Measurements from ENCODE around the gene GPR50. TPM values are rescaled to one million over a fixed set of nuclear protein-coding genes. Genes with fewer than 3 reads are reported as not detected.

GPR50 gene
- total and polyA plus RNA-seq, 2 donors (not counting 1 experiment from before 2014, with no cell fraction given), result not detected

DNA sequence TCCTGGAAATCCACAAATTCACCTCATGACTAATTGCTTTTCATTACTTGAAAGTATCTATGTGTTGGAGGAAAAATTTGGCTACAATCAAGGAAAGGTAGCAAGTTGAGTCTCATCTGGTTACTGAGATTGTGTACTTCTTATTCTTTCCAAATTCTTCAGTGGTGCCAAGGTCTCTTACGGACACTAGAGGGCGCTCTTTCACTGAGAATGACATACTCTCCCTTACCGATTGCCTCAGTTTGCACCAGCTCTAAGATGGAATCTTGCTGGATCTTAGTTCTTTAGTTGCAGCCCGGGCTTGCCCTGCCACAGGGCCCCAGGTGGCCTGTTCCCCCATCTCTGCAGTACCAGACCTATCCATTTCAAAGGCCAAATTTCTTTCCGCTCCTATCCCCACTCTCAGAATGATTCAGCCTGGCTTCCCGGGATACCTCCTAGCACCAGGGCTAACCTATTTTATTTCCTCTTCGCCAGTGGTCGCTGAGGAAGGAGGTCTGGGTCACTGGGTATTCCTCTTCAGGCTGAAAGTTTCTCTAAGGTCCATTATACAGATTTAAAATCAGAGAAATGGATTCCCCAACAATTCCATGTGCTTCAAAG is 24.6 kb upstream of the GPR50 start:
- DNase-seq, result peak; percentile 54
- H3K27me3 ChIP-seq (replicated peaks in 1 of 4; ENCODE audit: control extremely low read depth in 1 of 4, control insufficient read depth in 3 of 4, insufficient read depth in 4 of 4, low read length in 3 of 4), result no peaks in the 10 kb centered on the region
- H3K79me2 ChIP-seq (ENCODE audit: control insufficient read depth, insufficient read depth, low read length), result no peaks in the 10 kb centered on the region
- Mint-ChIP-seq H3K9me3 (ENCODE audit: insufficient read depth) (no peaks in the 10 kb centered on the region), H3K27me3 (peaks cover 4% of the 10 kb centered on the region), H3K4me3 (no peak overlapping the region), H3K4me1 (no peaks in the 10 kb centered on the region), H3K27ac (no peak overlapping the region)
- no peak overlapping the region for H2AFZ ChIP-seq (ENCODE audit: insufficient read depth, low read depth, low read length, poor library complexity, severe bottlenecking)
- no peak overlapping the region for H3K27ac ChIP-seq (ENCODE audit: low read length in 2 of 2)
- H3K4me2 ChIP-seq (replicated peaks; ENCODE audit: low read depth, low read length, poor library complexity, severe bottlenecking), result no peak overlapping the region
- ChIA-PET POLR2A (no interaction called here), CTCF (interaction anchor here (0.8 to 2.4 kb wide), 5 partner anchors 9 to 1774 kb away, joined by 3 to 9 read pairs (median 4); no protein-coding TSS in a partner anchor)
- no peaks in the 10 kb centered on the region for H3K9me3 ChIP-seq (ENCODE audit: control extremely low read depth in 1 of 3, control insufficient read depth in 2 of 3, insufficient read depth in 1 of 3, low read length in 2 of 3)
- peak; percentile 65 for TF ChIP-seq CTCF (IDR thresholded peaks at IDR 0.05)
- no peak for TF ChIP-seq EZH2 (IDR thresholded peaks at IDR 0.05; ENCODE audit: borderline replicate concordance, insufficient read depth, low read depth, low read length, poor library complexity, severe bottlenecking)
- H3K4me1 ChIP-seq (ENCODE audit: control insufficient read depth in 2 of 2, insufficient read depth in 2 of 2, low read length in 2 of 2), result no peaks in the 10 kb centered on the region
- intact Hi-C loops (cut with micrococcal nuclease), result loop anchor here (5.0 kb wide), 1 partner anchor 1666 kb away; no protein-coding TSS in a partner anchor
- no peak overlapping the region for H3K9ac ChIP-seq (ENCODE audit: low read length)
- WGBS (ENCODE audit: insufficient coverage), result 0% methylated on average over 3 of the region's 8 CpGs
- ATAC-seq (ENCODE audit: low read depth), result no peak
- no peaks in the 10 kb centered on the region for H4K20me1 ChIP-seq (ENCODE audit: control insufficient read depth, insufficient read depth, low read length, poor library complexity, severe bottlenecking)
- H3K36me3 ChIP-seq (replicated peaks in 1 of 2; ENCODE audit: control extremely low read depth in 1 of 2, control insufficient read depth in 1 of 2, extremely low read depth in 1 of 2, insufficient read depth in 2 of 2, low read length in 1 of 2), result no peaks in the 10 kb centered on the region
- H3K4me3 ChIP-seq (ENCODE audit: control extremely low read depth in 1 of 5, extremely low read depth in 1 of 5, insufficient read depth in 1 of 5, low read depth in 2 of 5, low read length in 4 of 5), result no peak overlapping the region

DNA sequence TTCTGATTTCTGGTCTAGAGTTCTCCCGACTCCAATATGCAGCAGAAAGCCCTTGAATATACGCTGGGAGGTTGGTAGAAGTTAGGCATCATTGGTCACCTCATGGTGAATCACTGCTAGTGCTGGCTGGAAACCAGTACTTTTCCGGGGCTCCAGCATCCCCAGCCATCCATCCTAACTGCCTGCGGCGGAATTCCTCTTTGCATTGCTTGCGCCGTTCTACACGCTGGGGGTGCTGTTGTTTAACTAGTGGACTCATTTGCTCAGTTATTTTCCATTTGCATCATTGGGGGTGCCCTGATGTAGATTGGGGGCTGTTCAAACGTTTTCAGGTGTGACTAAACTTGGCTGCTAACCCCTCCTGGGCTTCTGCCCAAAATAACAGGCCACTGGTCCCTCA is 23.3 kb upstream of the GPR50 start:
- Mint-ChIP-seq H3K4me1 (no peaks in the 10 kb centered on the region), H3K9me3 (ENCODE audit: insufficient read depth) (no peaks in the 10 kb centered on the region), H3K4me3 (no peak overlapping the region), H3K27ac (no peak overlapping the region), H3K27me3 (no peaks in the 10 kb centered on the region)
- DNase-seq (no peak), ATAC-seq (ENCODE audit: low read depth) (no peak)
- no peak overlapping the region for H2AFZ ChIP-seq (ENCODE audit: insufficient read depth, low read depth, low read length, poor library complexity, severe bottlenecking)
- TF ChIP-seq EZH2 (IDR thresholded peaks at IDR 0.05; ENCODE audit: borderline replicate concordance, insufficient read depth, low read depth, low read length, poor library complexity, severe bottlenecking), result no peak
- TF ChIP-seq CTCF (IDR thresholded peaks at IDR 0.05), result no peak
- H3K4me3 ChIP-seq (ENCODE audit: control extremely low read depth in 1 of 5, extremely low read depth in 1 of 5, insufficient read depth in 1 of 5, low read depth in 2 of 5, low read length in 4 of 5), result no peak overlapping the region
- no peaks in the 10 kb centered on the region for H3K36me3 ChIP-seq (replicated peaks in 1 of 2; ENCODE audit: control extremely low read depth in 1 of 2, control insufficient read depth in 1 of 2, extremely low read depth in 1 of 2, insufficient read depth in 2 of 2, low read length in 1 of 2)
- H3K27me3 ChIP-seq (replicated peaks in 1 of 4; ENCODE audit: control extremely low read depth in 1 of 4, control insufficient read depth in 3 of 4, insufficient read depth in 4 of 4, low read length in 3 of 4), result no peaks in the 10 kb centered on the region
- POLR2A ChIA-PET, result no interaction called here
- no CpG with 5 or more reads among the region's 9 CpGs for WGBS (ENCODE audit: insufficient coverage)
- no peak overlapping the region for H3K4me2 ChIP-seq (replicated peaks; ENCODE audit: low read depth, low read length, poor library complexity, severe bottlenecking)
- H3K4me1 ChIP-seq (ENCODE audit: control insufficient read depth in 2 of 2, insufficient read depth in 2 of 2, low read length in 2 of 2), result no peaks in the 10 kb centered on the region
- no peak overlapping the region for H3K27ac ChIP-seq (ENCODE audit: low read length in 2 of 2)
- H4K20me1 ChIP-seq (ENCODE audit: control insufficient read depth, insufficient read depth, low read length, poor library complexity, severe bottlenecking), result no peaks in the 10 kb centered on the region
- H3K79me2 ChIP-seq (ENCODE audit: control insufficient read depth, insufficient read depth, low read length), result no peaks in the 10 kb centered on the region
- no peak overlapping the region for H3K9ac ChIP-seq (ENCODE audit: low read length)
- intact Hi-C loops (cut with micrococcal nuclease), result loop anchor here (5.0 kb wide), 1 partner anchor 1664 kb away; no protein-coding TSS in a partner anchor
- CTCF ChIA-PET, result no interaction called here
- H3K9me3 ChIP-seq (ENCODE audit: control extremely low read depth in 1 of 3, control insufficient read depth in 2 of 3, insufficient read depth in 1 of 3, low read length in 2 of 3), result no peaks in the 10 kb centered on the region

Data from B cell (primary cell).